Panc1 (cell line): Measurements from ENCODE around the gene UBR3.

Experiments
- CTCF ChIP-seq: fragments of 450-650 bp; IDR thresholded peaks from 2 replicates; pipeline ENCODE4 v1.5.1; 2017; ENCODE audit warnings: mild to moderate bottlenecking
- POLR2AphosphoS5 ChIP-seq: IDR thresholded peaks from 2 replicates; pipeline ENCODE4 v1.6.1; 2012; ENCODE audit warnings: mild to moderate bottlenecking, low read depth, low read length, moderate library complexity
- SIN3A ChIP-seq: IDR thresholded peaks from 2 replicates; pipeline ENCODE4 v1.6.1; 2012; ENCODE audit warnings: low read depth, mild to moderate bottlenecking, low read length, moderate library complexity, borderline replicate concordance; ENCODE audit not compliant: insufficient read depth
- TCF7L2 ChIP-seq: IDR thresholded peaks from 2 replicates; pipeline ENCODE4 v1.6.1; 2011; ENCODE audit warnings: mild to moderate bottlenecking, low read depth, low read length, inconsistent platforms
- TF ChIP-seq, protein P1 (sequence below), 2 experiments: IDR thresholded peaks; 2 replicates each; pipeline ENCODE4 v1.6.1; 2011 to 2012; ENCODE audit warnings: low read depth in 2 of 2, control low read depth in 1 of 2, low read length in 1 of 2, mild to moderate bottlenecking in 1 of 2, moderate library complexity in 1 of 2; ENCODE audit not compliant: insufficient read depth in 1 of 2

- no peak for TF ChIP-seq SIN3A
- no peak for TF ChIP-seq POLR2AphosphoS5
- TF ChIP-seq CTCF: no peak
- TF ChIP-seq, protein P1, sequence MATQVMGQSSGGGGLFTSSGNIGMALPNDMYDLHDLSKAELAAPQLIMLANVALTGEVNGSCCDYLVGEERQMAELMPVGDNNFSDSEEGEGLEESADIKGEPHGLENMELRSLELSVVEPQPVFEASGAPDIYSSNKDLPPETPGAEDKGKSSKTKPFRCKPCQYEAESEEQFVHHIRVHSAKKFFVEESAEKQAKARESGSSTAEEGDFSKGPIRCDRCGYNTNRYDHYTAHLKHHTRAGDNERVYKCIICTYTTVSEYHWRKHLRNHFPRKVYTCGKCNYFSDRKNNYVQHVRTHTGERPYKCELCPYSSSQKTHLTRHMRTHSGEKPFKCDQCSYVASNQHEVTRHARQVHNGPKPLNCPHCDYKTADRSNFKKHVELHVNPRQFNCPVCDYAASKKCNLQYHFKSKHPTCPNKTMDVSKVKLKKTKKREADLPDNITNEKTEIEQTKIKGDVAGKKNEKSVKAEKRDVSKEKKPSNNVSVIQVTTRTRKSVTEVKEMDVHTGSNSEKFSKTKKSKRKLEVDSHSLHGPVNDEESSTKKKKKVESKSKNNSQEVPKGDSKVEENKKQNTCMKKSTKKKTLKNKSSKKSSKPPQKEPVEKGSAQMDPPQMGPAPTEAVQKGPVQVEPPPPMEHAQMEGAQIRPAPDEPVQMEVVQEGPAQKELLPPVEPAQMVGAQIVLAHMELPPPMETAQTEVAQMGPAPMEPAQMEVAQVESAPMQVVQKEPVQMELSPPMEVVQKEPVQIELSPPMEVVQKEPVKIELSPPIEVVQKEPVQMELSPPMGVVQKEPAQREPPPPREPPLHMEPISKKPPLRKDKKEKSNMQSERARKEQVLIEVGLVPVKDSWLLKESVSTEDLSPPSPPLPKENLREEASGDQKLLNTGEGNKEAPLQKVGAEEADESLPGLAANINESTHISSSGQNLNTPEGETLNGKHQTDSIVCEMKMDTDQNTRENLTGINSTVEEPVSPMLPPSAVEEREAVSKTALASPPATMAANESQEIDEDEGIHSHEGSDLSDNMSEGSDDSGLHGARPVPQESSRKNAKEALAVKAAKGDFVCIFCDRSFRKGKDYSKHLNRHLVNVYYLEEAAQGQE (IDR thresholded peaks at IDR 0.05; ENCODE audit: insufficient read depth in 1 of 2, low read depth in 2 of 2, low read length in 1 of 2): no peak
- TF ChIP-seq TCF7L2: no peak
Measured at GRCh38 chr2:169860149-169860548, 32.9 kb downstream of the UBR3 start.
